Measurements from ENCODE around the gene LGALS9.

- no peak for TF ChIP-seq POLR2AphosphoS5 (IDR thresholded peaks at IDR 0.05; ENCODE audit: borderline replicate concordance, low read depth, low read length)
- no peak for TF ChIP-seq EZH2 (IDR thresholded peaks at IDR 0.05)
- no peak for TF ChIP-seq FOXP2 (optimal IDR thresholded peaks at IDR 0.05; ENCODE audit: control extremely low read depth, extremely low read length, insufficient read depth)
These were observed 26.6 kb downstream of the LGALS9 start for GRCh38 chr17:27657620-27658019.

All from SK-N-MC (cell line).